ENCODE data around the gene HIVEP3.

The HIVEP3 gene

GRCh38 chr1:41849211-41849759 lies 69.4 kb downstream of the HIVEP3 start:
- DNase-seq (ENCODE audit: low read depth, low spot score) = no peak
- no peaks in the 10 kb centered on the region for H3K9me3 ChIP-seq (ENCODE audit: low read depth, low read length)
- no peak overlapping the region for H3K27ac ChIP-seq
- TF ChIP-seq EZH2 (IDR thresholded peaks at IDR 0.05) (no peak), FOXP2 (optimal IDR thresholded peaks at IDR 0.05; ENCODE audit: control extremely low read depth, extremely low read length, insufficient read depth) (no peak), POLR2AphosphoS5 (IDR thresholded peaks at IDR 0.05; ENCODE audit: borderline replicate concordance, low read depth, low read length) (no peak)
- H3K36me3 ChIP-seq (ENCODE audit: insufficient read depth, low read length) = no peaks in the 10 kb centered on the region
- no peak overlapping the region for H3K9ac ChIP-seq (ENCODE audit: insufficient read length)
- H3K4me3 ChIP-seq = no peak overlapping the region

DNA sequence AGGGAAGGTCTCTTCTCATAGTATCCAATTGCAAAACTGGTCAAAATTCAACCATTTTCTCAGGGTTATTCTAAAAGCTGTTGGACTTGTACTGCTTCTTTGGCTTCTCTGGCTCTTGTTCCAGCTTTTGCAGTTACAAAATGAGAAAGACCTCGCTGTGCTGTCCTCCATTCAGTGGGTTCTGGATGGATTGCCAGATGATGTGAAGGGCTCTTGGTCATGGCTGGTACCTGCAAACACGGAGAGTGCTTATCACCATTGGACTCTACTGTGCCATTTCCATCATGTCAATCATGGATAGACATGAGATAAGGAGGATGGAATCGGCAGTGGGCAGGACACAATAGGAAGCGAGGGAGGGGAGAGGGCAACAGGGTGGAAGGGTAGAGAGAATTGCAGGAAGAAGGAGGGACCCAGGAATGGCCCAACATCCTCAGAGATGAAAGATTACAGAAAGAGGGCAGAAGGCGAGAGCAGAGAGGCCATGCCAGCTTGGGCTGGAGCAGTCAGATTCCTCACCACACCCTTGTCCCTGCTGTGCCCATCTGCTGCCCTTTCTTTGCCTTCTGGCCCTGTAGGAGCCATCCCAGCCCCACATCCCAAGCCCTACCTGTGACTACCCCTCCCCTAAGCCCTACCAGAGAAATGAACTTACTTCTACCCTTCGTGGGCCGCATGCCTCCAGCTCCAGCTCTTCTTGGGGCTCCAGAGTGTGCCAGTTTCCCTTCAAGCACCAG lies 70.3 kb downstream of the HIVEP3 start:
- no peaks in the 10 kb centered on the region for H3K36me3 ChIP-seq (ENCODE audit: insufficient read depth, low read length)
- no peak overlapping the region for H3K4me3 ChIP-seq
- no peak overlapping the region for H3K27ac ChIP-seq
- TF ChIP-seq POLR2AphosphoS5 (IDR thresholded peaks at IDR 0.05; ENCODE audit: borderline replicate concordance, low read depth, low read length) (no peak), EZH2 (IDR thresholded peaks at IDR 0.05) (no peak), FOXP2 (optimal IDR thresholded peaks at IDR 0.05; ENCODE audit: control extremely low read depth, extremely low read length, insufficient read depth) (no peak)
- no peaks in the 10 kb centered on the region for H3K9me3 ChIP-seq (ENCODE audit: low read depth, low read length)
- DNase-seq (ENCODE audit: low read depth, low spot score) = no peak
- no peak overlapping the region for H3K9ac ChIP-seq (ENCODE audit: insufficient read length)

DNA sequence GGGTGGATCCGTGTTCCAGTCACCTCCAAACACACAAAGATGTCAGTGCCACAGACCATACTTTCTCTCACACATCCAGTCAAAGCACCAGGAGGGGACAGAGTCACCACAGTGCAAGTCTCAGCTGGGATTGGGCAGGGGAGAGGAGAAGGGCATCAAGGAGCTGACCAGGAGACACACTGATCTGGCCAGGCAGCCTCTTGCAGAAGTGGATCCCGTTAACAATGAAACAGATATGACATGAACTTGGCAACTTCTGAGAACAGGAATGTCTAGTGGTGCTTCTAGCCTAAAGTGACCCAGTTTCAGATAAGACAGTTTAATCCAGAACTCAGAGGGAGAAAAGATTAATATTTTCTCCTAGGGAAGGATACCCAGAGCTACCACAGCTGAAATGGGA lies 71.0 kb downstream of the HIVEP3 start:
- no peaks in the 10 kb centered on the region for H3K36me3 ChIP-seq (ENCODE audit: insufficient read depth, low read length)
- H3K9ac ChIP-seq (ENCODE audit: insufficient read length) = no peak overlapping the region
- H3K4me3 ChIP-seq = no peak overlapping the region
- H3K9me3 ChIP-seq (ENCODE audit: low read depth, low read length) = no peaks in the 10 kb centered on the region
- TF ChIP-seq FOXP2 (optimal IDR thresholded peaks at IDR 0.05; ENCODE audit: control extremely low read depth, extremely low read length, insufficient read depth) = no peak
- TF ChIP-seq EZH2 (IDR thresholded peaks at IDR 0.05) = no peak
- TF ChIP-seq POLR2AphosphoS5 (IDR thresholded peaks at IDR 0.05; ENCODE audit: borderline replicate concordance, low read depth, low read length) = no peak
- no peak for DNase-seq (ENCODE audit: low read depth, low spot score)
- H3K27ac ChIP-seq = no peak overlapping the region

DNA sequence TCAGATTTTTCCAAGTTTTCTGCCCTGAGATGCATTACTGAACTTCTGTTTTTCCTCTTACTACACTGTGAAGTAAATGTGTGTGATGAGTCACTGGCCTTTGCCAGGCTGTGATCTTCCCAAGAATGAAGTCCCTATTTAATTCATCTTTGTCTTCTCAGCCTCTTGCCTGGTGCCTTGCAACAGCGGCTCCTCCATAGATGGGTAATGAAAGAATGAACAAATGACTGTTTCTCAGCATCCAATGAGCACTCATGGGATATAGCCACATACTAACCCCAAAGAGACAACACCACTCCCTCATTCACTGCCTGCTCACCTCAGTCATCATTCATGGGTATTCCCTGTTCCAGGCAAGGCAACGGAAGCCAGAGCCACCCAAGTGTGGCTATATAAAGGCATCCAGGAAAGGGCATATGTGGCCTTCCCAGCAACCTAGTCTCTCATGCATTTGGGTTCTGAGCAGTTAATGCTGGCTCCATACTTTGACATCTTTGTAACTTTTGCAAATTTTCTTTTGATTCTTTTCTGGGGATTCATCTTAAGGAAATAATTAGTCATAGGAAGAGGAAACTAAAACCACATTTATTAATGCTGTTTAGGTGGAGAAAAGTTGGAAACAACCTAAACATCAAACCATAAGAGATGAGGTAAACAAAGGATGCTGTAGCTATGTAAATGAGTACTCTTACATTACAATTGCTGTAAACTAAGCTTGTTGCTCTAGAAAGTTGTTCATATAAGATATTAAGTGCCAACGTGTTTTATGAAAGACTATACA lies 71.9 kb downstream of the HIVEP3 start:
- no peaks in the 10 kb centered on the region for H3K9me3 ChIP-seq (ENCODE audit: low read depth, low read length)
- DNase-seq (ENCODE audit: low read depth, low spot score) = no peak
- H3K4me3 ChIP-seq = no peak overlapping the region
- no peak overlapping the region for H3K27ac ChIP-seq
- no peaks in the 10 kb centered on the region for H3K36me3 ChIP-seq (ENCODE audit: insufficient read depth, low read length)
- H3K9ac ChIP-seq (ENCODE audit: insufficient read length) = no peak overlapping the region
- TF ChIP-seq FOXP2 (optimal IDR thresholded peaks at IDR 0.05; ENCODE audit: control extremely low read depth, extremely low read length, insufficient read depth) = no peak
- TF ChIP-seq EZH2 (IDR thresholded peaks at IDR 0.05) = no peak
- TF ChIP-seq POLR2AphosphoS5 (IDR thresholded peaks at IDR 0.05; ENCODE audit: borderline replicate concordance, low read depth, low read length) = no peak

GRCh38 chr1:41844781-41845272 lies 73.9 kb downstream of the HIVEP3 start:
- H3K9me3 ChIP-seq (ENCODE audit: low read depth, low read length) = no peaks in the 10 kb centered on the region
- no peak for TF ChIP-seq POLR2AphosphoS5 (IDR thresholded peaks at IDR 0.05; ENCODE audit: borderline replicate concordance, low read depth, low read length)
- no peak for TF ChIP-seq FOXP2 (optimal IDR thresholded peaks at IDR 0.05; ENCODE audit: control extremely low read depth, extremely low read length, insufficient read depth)
- no peak for TF ChIP-seq EZH2 (IDR thresholded peaks at IDR 0.05)
- H3K36me3 ChIP-seq (ENCODE audit: insufficient read depth, low read length) = no peaks in the 10 kb centered on the region
- DNase-seq (ENCODE audit: low read depth, low spot score) = no peak
- H3K9ac ChIP-seq (ENCODE audit: insufficient read length) = no peak overlapping the region
- no peak overlapping the region for H3K27ac ChIP-seq
- no peak overlapping the region for H3K4me3 ChIP-seq

GRCh38 chr1:41844255-41844654 lies 74.5 kb downstream of the HIVEP3 start:
- Histone ChIP-seq H3K36me3 (ENCODE audit: insufficient read depth, low read length) (no peaks in the 10 kb centered on the region), H3K9ac (ENCODE audit: insufficient read length) (no peak overlapping the region), H3K4me3 (no peak overlapping the region), H3K9me3 (ENCODE audit: low read depth, low read length) (no peaks in the 10 kb centered on the region), H3K27ac (no peak overlapping the region)
- no peak for DNase-seq (ENCODE audit: low read depth, low spot score)
- TF ChIP-seq POLR2AphosphoS5 (IDR thresholded peaks at IDR 0.05; ENCODE audit: borderline replicate concordance, low read depth, low read length) = no peak
- no peak for TF ChIP-seq FOXP2 (optimal IDR thresholded peaks at IDR 0.05; ENCODE audit: control extremely low read depth, extremely low read length, insufficient read depth)
- TF ChIP-seq EZH2 (IDR thresholded peaks at IDR 0.05) = no peak

DNA sequence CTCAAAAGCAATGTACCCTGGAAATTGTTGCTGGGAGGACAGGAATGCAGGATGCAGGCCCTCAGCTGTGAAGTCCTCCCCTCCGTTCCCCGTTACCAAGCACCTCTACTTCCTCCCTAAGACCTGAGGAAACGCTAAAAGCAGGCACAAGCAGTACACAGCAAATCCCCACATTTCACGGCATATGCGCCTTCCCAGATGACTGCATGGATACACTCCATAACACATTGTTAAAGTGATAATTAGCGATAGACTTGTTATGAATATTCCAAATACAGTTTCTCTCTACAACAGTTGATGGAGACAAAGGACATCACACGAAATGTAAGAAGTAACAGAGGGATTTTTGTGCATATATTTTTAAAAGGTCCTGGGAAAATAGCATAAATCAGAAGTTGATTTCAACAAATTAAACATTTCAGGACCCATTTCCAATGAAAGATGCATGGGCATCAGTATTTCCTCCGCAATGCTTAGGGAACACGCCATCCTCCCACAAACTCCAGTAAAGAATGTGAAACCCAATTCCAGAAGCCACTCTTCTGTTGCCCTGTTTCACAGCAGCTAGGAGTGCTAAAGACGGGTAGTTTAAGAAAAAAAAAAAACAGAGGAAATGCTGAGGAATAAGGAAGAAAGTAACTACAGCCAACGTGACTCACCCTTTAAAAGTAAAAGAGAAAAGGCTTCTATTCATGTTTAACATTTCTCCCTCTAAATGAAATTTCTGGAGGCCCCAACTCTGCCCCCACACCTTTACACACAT lies 75.5 kb downstream of the HIVEP3 start:
- Histone ChIP-seq H3K4me3 (no peak overlapping the region), H3K27ac (no peak overlapping the region), H3K36me3 (ENCODE audit: insufficient read depth, low read length) (no peaks in the 10 kb centered on the region), H3K9ac (ENCODE audit: insufficient read length) (no peak overlapping the region), H3K9me3 (ENCODE audit: low read depth, low read length) (no peaks in the 10 kb centered on the region)
- no peak for TF ChIP-seq FOXP2 (optimal IDR thresholded peaks at IDR 0.05; ENCODE audit: control extremely low read depth, extremely low read length, insufficient read depth)
- TF ChIP-seq EZH2 (IDR thresholded peaks at IDR 0.05) = no peak
- TF ChIP-seq POLR2AphosphoS5 (IDR thresholded peaks at IDR 0.05; ENCODE audit: borderline replicate concordance, low read depth, low read length) = no peak
- DNase-seq (ENCODE audit: low read depth, low spot score) = no peak

- no peak overlapping the region for H3K9ac ChIP-seq (ENCODE audit: insufficient read length)
- H3K27ac ChIP-seq = no peak overlapping the region
- H3K9me3 ChIP-seq (ENCODE audit: low read depth, low read length) = no peaks in the 10 kb centered on the region
- no peak for TF ChIP-seq EZH2 (IDR thresholded peaks at IDR 0.05)
- no peak for TF ChIP-seq FOXP2 (optimal IDR thresholded peaks at IDR 0.05; ENCODE audit: control extremely low read depth, extremely low read length, insufficient read depth)
- TF ChIP-seq POLR2AphosphoS5 (IDR thresholded peaks at IDR 0.05; ENCODE audit: borderline replicate concordance, low read depth, low read length) = no peak
- H3K4me3 ChIP-seq = no peak overlapping the region
- no peak for DNase-seq (ENCODE audit: low read depth, low spot score)
- H3K36me3 ChIP-seq (ENCODE audit: insufficient read depth, low read length) = no peaks in the 10 kb centered on the region
Observed at GRCh38 chr1:41842326-41842725, 76.4 kb downstream of the HIVEP3 start.
